A204.1 (cell line): ENCODE results near the gene PGAM5.
"Not testable (repeated sequence)": the region's sequence is repeated elsewhere in the genome, so short reads cannot be mapped to it uniquely, and the experiment has no call there.

Source experiments
- FAIRE-seq: peaks from 2 replicates; lab custom pipeline; 2012; peaks lifted over from hg19 to GRCh38; lab: Jason Lieb, UNC

PGAM5 gene

DNA sequence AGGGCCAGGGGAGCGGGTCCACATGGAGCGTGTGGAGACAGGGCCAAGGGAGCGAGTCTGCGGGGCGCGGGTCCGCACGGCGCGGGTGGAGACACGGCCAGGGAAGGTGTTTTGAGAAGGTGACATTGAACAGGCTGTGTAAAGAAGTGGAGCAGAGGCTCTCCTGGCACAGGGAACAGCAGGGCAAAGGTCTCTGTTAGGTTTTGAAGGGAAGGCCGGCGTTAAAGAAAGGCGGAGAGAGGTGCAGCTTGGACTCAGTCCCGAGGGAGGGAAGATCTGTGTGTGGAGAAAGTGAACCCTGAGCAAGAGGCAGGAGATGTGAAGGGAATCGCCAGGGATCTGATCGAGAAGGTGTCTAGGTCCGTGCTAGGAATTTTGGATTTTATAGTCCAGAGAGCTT, 21.4 kb upstream of the PGAM5 start:
- no peak for FAIRE-seq

DNA sequence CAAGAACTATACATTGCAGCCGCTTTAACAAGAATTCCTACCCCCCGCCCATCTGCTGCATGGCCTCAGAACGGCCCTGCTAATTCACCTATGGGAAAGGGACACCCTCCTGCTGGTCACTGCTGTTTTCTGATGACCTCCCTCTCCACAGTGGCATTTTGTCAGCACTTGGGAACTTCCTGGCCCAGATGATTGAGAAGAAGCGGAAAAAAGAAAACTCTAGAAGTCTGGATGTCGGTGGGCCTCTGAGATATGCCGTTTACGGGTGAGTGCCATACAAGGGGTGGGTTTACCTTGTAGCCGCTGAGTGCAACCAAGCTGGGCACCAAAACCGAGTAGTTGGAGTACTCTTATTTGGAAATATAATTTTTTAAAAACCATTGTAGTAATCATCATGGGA, 20.5 kb upstream of the PGAM5 start:
- no peak for FAIRE-seq

DNA sequence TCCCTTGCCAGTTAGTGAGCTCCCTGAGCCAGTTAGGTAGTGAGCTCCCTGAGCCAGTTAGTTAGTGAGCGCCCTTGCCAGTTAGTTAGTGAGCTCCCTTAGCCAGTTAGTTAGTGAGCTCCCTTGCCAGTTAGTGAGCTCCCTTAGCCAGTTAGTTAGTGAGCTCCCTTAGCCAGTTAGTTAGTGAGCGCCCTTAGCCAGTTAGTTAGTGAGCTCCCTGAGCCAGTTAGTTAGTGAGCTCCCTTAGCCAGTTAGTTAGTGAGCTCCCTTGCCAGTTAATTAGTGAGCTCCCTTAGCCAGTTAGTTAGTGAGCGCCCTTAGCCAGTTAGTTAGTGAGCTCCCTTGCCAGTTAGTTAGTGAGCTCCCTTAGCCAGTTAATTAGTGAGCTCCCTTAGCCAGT, 18.6 kb upstream of the PGAM5 start:
- not testable (repeated sequence) for FAIRE-seq

DNA sequence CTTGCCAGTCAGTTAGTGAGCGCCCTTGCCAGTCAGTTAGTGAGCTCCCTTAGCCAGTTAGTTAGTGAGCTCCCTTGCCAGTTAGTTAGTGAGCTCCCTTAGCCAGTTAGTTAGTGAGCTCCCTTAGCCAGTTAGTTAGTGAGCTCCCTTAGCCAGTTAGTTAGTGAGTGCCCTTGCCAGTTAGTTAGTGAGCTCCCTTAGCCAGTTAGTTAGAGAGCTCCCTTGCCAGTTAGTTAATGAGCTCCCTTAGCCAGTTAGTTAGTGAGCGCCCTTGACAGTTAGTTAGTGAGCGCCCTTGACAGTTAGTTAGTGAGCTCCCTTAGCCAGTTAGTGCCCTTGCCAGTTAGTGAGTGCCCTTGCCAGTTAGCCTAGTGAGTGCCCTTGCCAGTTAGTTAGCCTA, 15.8 kb upstream of the PGAM5 start:
- not testable (repeated sequence) for FAIRE-seq

DNA sequence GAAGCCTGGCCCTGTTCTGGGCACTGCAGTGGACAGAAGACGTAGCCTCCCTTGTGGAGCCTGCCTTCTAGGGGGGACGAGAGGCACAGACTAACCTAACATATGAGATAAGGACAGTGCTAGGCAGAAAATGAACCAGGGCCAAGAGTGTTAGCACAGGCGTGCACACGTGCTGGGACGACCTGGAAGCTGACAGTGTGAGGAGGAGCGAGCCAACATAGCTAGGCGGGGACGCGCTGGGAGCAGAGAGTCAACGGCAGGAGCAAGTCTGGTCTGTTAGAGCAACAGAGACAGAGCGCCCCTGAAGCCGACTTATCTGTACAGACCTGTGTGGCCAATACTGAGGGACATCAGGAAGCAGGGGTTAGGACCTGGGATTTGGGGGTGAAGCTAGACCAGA, 15.2 kb upstream of the PGAM5 start:
- FAIRE-seq, result no peak

DNA sequence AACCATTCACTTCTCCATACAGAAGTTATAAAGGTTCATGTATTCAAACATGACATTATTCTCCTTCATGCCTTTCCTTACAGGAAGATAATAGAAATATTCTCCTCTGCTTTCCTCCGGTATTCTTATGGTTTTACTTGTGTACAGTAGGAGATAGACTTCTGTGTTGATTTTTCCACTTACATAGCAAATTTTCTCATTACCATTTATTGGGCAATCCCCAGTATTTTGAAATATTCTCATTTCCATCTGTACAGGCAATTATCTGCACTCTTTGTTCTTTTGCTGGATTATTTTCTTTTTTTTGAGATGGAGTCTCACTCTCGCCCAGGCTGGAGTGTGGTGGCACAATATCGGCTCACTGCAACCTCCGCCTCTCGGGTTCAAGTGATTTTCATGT, 12.3 kb upstream of the PGAM5 start:
- no peak for FAIRE-seq

DNA sequence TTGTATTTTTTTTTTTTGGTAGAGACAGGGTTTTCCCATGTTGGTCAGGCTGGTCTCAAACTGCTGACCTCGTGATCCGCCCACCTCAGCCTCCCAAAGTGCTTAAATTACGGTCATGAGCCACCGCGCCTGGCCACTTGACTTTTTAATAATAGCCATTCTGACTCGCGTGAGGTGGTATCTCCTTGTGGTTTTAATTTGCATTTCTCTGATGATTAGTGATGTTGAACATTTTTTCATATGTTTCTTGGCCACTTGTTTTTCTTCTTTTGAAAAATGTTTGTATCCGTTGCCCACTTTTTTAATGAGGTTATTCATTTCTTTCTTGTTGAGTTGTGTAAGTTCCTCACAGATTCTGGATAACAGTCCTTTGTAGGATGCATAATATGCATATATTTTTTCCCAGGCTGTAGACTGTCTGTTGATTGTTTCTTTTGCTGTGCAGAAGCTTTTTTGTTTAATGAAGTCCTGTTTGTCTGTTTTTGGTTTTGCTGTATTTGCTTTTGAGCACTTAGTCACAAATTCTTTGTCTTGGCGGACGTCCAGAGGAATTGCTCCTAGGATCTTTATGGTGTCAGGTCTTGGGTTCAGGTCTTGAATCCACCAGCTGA, 10.3 kb upstream of the PGAM5 start:
- FAIRE-seq, result no peak

DNA sequence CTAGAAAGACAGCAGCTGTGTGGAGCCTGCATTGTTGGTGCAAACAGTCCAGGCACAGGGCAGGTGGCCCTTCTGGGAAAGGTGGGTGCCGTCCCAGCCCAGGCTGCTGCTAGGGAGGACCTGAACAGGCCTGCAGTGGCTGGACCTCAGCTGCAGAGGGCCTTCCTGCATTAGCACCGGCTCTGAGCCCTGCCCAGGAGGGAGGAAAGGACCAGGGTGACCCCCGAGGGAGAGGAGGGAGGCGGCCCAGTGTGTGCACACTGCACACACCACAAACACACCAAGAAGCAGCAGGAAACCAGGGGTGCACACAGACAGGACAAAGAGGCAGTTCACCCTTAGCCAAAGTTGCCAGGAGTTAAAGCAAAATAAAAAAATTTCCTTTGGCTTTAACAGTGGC, 8.0 kb upstream of the PGAM5 start:
- FAIRE-seq, result no peak

DNA sequence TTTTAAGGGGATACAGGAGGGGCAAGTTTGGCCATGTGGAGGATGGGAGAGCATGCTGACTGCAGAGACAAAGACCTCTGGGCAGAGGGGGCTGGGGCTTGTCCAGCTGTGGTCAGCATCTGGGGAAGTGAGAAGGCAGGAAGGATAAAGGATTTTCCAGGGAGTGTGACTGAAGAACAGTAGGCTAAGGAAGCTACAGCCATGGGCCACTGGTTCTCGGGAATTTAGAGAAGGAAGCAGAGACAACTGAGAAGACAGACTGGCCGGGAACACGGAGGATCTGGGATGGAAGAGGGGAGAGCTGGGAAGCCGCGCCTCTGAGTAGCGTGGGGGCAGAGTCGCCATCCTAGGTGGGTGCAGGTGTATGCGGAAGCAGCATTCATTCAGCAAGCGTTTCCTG, 7.0 kb upstream of the PGAM5 start:
- FAIRE-seq, result no peak

DNA sequence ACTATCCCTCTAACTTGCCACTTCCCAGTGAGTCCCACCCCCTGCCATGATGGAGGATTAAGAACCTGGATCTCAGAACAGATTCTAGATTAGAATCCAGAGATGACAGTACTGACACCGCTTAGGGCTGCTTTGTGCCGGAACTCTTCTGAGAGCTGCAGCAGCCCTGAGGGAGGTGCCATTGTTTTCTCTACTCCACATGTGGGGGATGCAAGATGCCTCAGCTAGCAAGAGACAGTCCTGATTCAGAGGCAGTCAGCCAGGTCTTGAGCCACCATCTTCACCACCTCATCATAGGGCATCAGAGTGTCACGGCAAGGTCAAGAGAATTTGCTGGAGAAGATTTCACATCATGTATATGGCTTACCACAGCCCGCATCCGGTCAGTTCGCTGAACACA, 3.4 kb upstream of the PGAM5 start:
- no peak for FAIRE-seq

DNA sequence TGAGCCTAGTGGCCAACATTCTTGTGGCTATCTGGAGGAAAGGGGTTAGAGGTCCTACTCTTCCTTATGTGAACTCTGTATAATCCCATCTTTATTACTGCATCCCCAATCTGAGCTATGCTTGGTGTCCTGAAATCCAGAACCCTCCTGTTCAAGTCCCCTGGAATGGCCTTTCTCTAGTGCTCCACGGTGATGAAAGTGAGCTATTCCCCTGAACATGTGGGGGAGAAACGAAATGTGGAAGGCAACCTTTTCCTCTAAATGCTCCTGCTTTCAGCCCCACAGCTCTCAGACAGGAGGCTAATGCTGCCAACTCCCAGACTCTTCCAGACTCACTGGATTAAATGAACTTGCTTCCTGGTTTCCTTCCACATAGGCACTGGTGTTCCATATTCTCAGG, 2.5 kb upstream of the PGAM5 start:
- no peak for FAIRE-seq

DNA sequence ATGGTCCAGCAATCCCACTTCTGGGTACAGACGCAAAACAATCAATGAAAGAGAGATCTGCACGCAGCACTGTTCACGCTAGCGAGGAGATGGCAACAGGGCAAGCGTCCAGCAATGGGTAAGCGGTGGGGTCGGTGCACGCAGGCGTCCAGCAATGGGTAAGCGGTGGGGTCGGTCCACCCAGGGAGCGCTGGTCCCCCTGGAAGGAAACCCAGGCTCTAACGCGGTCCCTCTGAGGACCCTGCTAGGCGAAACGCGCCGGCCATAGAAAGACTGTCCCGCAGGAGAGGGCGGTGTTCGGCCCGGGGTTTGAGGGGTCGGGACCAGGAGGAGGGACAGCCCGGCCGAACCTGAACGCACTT, 618 bp upstream of the PGAM5 start:
- FAIRE-seq, result no peak

DNA sequence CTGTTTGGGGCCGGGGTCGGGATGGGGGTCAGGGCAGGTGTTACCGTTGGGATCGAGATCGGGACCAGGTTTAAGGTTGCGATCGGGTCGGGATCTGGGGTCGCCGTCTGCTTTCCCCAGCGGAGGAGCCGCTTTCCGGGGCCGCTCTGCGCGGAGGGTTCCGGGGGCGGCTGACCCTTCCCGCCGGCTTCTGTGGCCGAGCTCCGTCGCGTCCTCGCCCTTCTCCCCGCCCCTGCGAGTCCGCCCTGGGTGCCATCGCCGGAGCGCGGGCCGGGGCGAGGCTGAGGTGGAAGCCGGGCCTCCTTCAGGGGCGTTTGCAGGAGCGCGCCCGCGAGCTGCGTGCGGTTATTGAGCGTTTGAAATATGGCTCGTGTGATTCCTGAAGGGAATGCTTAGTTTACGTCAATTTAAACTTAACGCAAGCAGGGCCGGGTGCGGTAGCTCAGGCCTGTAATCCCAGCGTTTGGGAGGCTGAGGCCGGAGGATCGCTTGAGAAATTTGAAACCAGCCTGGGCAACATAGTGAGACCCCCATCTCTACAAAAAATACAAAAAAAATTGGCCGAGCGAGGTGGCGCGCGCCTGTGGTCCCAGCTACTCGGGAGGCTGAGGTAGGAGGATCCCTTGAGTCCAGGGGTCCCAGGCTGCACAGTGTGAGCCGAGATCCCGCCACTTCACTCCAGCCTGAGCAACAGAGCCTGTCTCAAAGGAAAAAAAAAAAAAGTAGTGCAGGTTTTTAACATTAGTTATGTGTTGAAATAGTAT, 620 bp downstream of the PGAM5 start:
- no peak for FAIRE-seq

DNA sequence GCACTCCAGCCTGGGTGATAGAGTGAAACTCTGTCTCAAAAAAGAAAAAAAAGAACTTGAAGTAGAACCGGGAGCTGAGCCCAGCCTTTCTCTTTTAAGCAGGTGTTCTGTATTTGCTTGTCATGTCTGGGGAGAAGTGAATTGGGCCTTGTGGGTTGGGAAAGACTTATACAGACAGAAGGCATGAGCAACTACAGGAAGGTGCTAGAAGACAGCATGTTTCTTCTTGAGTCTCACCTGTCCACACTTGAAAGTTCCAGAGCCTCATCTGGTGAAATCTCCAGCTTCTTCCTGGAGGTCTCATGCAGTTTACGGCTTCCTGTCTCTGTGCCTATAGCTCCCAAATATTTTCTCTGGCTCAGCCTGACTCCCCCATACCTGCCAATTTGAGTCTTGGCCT, 2.5 kb downstream of the PGAM5 start:
- no peak for FAIRE-seq

DNA sequence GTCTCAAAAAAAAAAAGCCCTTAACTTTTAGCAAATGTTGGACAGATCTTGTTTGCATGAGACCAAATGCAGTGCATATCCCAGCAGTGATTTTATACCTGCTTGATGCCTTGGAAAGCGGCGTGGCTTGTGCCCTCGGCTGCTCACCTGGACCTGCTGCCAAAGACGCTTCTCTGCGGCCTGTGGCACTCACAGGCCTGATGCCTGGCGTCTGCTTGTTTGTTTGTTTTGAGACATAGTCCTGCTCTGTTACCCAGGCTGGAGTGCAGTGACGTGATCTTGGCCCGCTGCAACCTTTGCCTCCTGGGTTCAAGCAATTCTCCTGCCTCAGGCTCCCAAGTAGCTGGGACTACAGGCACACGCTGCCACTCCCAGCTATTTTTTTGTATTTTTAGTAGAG, 5.2 kb downstream of the PGAM5 start:
- FAIRE-seq, result no peak

DNA sequence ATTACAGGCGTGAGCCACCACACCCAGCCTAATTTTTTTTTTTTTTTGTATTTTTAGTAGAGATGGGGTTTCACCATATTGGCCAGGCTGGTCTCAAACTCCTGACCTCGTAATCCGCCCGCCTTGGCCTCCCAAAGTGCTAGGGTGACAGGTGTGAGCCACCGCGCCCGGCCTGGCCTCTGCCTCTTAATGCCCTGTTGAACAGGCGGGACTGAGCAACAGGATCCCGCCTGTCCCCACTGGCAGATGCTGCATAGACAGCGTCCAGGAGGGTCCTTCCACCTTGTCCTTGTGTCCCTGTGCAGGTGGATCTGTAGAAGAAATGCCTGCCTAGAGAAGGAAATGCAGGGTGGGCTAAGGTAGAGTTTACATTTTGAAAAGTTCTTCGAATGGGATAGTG, 5.7 kb downstream of the PGAM5 start:
- FAIRE-seq, result no peak

DNA sequence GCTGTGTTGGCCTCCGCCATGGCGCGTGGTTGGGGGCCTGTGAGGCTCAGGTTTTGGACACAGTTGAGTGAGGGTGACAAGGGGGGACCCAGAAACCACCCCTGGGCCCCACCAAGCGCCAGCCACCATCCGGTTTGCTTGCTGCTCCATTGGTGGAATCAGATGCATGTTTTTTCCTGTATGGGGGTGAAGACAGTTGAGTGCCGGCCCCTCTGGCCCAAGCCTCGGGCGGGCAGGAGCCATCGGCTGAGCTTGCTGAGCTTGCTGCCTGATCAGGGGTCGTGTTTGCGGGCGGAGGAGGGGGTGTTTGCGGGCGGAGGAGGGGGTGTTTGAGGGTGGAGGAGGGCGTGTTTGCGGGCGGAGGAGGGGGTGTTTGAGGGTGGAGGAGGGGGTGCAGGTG, 6.4 kb downstream of the PGAM5 start:
- FAIRE-seq, result no peak

DNA sequence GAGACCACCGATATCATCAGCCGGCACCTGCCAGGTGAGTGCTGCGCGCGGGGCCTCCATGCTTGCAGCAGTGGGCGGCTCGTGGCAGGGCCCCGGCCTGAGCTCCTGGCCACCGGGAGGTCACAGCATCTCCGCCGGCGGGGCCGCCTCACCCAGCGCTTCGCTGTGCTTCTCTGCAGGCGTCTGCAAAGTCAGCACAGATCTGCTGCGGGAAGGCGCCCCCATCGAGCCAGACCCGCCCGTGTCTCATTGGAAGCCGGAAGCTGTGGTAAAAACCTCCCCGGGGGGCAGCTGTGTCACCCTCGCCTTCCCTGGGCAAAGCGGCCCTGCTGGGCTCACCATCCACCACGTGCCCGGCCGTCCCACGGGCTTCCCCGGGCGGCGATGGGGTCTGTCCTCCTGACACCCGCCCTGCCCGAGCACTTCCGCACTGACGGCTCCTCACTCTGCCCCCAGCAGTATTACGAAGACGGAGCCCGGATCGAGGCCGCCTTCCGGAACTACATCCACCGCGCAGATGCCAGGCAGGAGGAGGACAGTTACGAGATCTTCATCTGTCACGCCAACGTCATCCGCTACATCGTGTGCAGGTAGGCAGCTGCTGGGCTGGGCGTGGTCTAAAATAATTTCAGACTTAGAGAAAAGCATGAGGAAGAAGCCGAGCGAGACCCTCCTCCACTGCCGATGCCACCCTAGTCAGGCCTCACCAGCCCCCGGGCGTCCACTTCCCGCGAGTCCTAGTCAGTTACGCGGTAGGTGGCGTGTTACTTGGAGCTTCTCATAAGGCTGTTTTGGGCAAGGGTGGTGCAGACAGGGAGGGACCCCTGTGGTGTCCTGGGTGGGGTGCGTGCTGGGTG, 7.1 kb downstream of the PGAM5 start:
- no peak for FAIRE-seq

DNA sequence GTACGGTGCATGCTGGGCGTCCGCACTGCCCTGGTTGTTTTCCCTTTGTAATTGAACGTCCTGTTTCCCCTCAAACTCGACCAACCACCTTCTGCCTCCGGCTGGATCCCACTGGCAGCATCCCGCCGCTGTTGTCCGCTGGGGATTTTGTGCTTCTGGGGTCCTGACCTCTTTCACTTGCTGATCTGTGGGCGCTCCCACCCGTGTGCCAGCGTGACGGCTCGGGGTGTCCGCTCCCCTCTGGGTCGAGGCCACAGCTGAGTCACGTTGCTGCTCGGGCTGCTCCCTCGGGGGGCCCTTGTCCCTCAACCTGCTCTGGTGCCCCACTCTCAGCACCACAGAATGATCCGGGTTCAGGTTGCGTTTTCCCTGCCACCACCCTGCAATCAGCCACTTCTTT, 8.0 kb downstream of the PGAM5 start:
- FAIRE-seq, result no peak

DNA sequence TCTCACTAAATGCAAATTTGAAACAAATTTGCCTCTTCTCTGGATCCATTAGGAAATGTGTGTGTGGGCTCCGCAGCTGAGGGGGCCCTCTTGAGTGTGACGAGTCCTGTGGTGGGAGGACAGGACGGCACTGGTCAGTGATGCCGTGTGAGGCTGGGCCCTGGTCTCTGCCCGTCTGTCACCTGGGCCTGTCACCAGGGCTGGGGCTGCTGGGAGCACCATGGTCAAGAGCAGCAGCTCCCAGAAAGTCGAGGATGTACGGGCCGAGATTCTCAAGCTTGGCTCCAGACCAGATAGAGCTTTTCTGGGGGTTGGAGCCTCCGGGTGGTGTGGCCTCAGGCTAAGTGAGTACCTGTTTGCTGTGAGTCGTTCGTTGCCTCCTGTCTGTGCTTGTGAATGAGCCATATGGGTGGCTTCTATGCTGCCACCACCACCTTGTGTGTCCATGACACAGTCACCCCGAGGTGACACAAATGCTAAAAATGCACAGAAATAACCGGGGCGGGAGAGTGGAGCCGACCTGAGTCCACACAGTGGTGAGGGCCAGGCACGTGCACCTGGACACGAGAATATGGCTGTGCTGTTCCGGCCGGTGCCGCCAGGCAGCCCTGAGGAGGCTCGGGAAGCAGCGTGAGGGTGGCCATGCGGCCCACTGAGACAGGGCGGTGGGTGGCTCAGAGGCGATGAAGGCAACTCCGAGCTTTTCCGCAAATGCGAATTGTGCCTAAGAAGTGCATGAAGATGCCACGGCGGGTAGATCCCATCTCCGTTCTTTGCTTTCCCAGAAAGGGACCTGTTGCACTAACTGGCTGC, 8.7 kb downstream of the PGAM5 start:
- no peak for FAIRE-seq

DNA sequence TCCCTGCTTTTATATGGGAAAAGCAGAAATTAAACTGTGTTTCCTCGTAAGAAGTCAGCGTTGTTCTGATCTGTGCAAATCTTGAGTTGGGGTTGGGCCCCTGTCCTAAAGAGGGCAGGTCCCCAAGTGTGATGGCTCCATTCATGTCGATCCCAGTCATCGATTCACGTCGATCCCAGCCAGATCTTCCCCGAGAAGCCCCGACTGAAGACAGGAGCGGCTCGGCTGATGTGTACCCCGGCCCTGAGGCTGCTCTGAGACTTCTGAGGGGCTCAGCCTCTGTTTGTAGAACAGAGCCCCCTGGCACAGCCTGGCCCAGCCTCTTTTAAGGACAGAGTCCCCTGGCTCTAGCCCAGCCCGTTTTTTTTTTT, 9.3 kb downstream of the PGAM5 start:
- FAIRE-seq, result no peak

DNA sequence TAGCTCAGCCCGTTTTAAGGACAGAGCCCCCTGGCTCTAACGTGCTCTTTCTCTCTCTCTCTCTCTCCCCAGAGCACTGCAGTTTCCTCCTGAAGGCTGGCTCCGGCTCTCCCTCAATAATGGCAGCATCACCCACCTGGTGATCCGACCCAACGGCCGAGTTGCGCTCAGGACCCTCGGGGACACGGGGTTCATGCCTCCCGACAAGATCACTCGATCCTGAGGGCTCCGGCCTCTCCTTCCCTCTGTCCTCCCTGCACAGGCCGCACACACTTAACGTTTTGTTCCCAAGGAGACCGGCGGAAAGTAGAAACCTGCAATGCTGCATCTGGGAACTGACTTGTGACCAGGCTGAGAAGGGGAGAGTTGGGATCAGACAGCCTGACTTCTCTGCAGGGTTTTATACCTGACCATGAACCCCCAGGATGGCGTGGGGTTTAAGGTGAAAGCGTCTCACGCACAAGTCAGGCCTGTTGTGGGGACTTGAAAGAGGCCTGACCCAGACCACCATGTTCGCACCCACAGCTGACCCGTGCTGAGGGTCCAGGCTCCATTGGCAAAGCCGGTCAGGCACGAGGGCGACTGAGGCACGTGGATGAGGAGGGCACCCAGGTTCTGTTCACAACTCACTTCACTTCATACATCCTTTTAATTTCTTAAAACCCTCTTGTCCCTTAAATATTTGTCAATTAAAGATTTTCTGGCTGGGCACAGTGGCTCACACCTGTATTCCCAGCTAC, 10.1 kb downstream of the PGAM5 start:
- FAIRE-seq, result no peak
